GOT3 (cell line): ENCODE measurements around the gene FEM1C.

Experiments used
- DNase-seq: peaks from one replicate; lab custom pipeline; 2025; ENCODE audit warnings: mixed read lengths; lab: John Stamatoyannopoulos, UW

FEM1C gene

DNA sequence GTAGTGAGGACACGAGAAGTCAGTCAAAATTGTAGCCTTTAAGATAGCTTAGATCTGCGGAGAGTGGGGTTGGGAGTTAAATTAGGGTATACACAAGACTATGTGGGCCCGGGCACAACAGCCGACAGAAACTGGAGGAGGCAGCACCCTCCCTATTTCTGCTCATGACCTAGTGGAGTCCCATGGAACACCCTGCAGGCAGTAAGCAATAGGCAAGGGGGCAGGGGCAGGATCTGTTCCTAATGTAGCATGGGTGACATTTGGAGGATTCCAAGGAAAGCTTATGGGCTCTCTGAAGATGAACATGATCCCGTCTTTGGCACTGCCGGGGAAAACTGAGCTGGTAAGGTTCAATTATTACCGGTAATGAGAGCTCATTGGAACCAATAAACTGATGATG is 67.0 kb downstream of the FEM1C start:
- DNase-seq: no peak

- no peak for DNase-seq
These were observed 68.8 kb downstream of the FEM1C start for GRCh38 chr5:115475788-115476187.

DNA sequence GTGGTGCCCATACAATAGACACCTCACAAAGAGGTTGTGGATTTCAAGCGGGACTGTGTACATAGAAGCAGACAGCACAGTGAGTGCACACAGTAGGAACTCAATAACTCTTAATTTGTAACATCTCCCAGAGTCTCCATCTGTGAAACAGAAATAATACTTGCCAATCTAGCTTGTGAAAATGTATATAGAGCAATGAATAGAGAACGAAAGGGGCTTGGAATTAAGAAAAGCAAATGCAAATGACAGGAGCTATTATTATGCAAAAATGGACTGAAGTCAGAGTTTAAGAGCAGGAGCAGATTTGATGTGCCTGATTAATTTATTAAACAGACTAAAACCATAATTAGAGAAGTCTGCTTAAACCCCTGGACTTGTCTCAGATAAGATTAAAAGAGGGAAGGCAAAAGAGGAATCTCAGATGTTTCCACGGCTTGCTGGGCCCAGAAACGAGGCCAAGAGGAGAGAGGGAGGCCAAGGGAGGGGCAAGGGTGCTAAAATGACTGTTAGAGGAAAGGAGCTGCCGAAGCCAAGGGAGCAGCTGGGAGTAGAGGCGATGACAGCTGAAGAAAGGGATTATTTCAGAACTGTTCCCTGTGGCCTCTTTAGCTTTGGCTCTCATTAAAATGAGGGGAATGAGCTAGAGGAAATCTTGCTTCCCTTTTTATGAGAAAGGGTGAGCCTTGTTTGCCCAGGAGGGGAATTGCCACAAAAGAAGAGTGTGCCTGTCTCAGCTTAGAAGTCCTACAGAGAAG is 72.1 kb downstream of the FEM1C start:
- no peak for DNase-seq

DNA sequence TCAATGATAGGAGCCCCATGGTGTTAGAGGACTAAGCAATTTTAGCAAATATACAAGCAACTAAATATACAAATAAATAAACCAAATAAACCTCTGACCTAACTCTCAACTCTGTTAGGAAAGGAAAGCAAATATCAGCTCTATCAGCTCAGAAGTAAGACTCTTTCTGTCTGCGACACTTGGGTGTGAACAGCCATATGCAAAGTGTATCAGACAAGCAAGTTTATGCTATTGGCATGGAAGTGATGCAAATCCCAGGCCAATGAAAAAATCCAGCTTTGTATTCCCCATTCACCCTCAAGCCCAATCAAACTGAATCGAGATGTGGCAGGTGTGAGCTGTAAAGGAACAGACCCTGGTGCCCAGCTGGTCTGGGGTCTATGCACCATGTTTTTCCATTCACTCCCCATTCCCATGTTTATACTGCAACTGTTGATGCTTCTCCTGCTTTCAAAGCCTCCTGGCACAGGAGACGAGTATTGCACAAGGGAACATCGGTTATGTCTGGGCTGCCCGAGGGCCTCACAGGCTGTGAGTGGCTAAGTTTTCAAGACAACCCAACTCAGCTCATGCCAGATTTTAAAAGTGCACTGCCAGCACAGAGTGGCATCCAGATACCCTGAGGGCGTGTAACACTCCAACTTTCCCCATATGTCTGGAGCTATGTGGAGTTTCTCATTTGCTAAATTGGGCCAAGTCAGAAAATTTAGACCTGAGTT is 73.1 kb downstream of the FEM1C start:
- DNase-seq: no peak

DNA sequence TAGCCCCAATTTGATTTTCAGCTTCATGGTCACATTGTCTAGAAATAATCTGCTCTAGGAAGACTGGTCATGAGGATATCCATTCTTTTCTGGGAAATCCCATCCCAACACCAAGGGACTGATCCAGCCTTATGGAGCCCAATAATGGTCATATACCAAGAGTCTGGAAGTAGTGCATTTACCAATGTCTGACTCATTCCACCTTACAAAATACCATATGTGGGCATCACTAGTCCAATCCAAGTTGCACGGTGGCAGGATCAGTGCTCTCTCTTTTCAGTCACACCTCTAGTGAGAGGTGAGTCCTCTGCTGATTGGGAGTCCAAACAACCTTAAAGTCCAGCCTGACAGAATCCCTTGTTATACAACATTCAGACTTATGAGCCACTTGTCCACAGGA is 73.7 kb downstream of the FEM1C start:
- no peak for DNase-seq
